Measurements from ENCODE around the gene TGFB2. TPM values are rescaled to one million over a fixed set of nuclear protein-coding genes. Genes with fewer than 3 reads are reported as not detected.

Gene TGFB2
- total RNA-seq, 4 donors from 2014 or later = 5.3 to 12.6 (median 6.1) TPM

- Histone ChIP-seq H3K9me3 (no peaks in the 10 kb centered on the region), H3K4me3 (no peak overlapping the region), H3K27me3 (no peaks in the 10 kb centered on the region), H3K36me3 (no peaks in the 10 kb centered on the region), H3K27ac (replicated peaks in 1 of 4) (no peak overlapping the region), H3K4me1 (peaks cover 6 to 14% (median 10%) of the 10 kb centered on the region in 4 donors)
- 93% methylated on average over 3 of the region's 3 CpGs for WGBS
- intact Hi-C loops (cut with DNase I) = no loop called here
- DNase-seq (ENCODE audit: extremely low spot score) = no peak
- TF ChIP-seq EP300 (IDR thresholded peaks at IDR 0.05) (no peak), POLR2AphosphoS5 (IDR thresholded peaks at IDR 0.05) (no peak), CTCF (IDR thresholded peaks at IDR 0.05) (no peak), POLR2A (IDR thresholded peaks at IDR 0.05; ENCODE audit: low read depth) (no peak)
These were observed 143.4 kb downstream of the TGFB2 start for GRCh38 chr1:218488531-218488930.

- Histone ChIP-seq H3K9me3 (no peaks in the 10 kb centered on the region), H3K4me3 (no peak overlapping the region), H3K36me3 (no peaks in the 10 kb centered on the region), H3K4me1 (peaks cover 6 to 14% (median 10%) of the 10 kb centered on the region in 4 donors), H3K27ac (replicated peaks in 1 of 4) (no peak overlapping the region), H3K27me3 (no peaks in the 10 kb centered on the region)
- DNase-seq (ENCODE audit: extremely low spot score) = no peak
- intact Hi-C loops (cut with DNase I) = no loop called here
- 86% methylated on average over 2 of the region's 3 CpGs for WGBS
- no peak for TF ChIP-seq POLR2A (IDR thresholded peaks at IDR 0.05; ENCODE audit: low read depth)
- no peak for TF ChIP-seq EP300 (IDR thresholded peaks at IDR 0.05)
- no peak for TF ChIP-seq CTCF (IDR thresholded peaks at IDR 0.05)
- TF ChIP-seq POLR2AphosphoS5 (IDR thresholded peaks at IDR 0.05) = no peak
These were observed 143.8 kb downstream of the TGFB2 start for GRCh38 chr1:218488986-218489385.

- 100% methylated on average over 1 of the region's 1 CpG for WGBS
- no peak for DNase-seq (ENCODE audit: extremely low spot score)
- Histone ChIP-seq H3K27ac (replicated peaks in 1 of 4) (no peak overlapping the region), H3K4me1 (peaks cover 6 to 25% (median 13%) of the 10 kb centered on the region in 4 donors), H3K36me3 (no peaks in the 10 kb centered on the region), H3K4me3 (no peak overlapping the region), H3K9me3 (no peaks in the 10 kb centered on the region), H3K27me3 (no peaks in the 10 kb centered on the region)
- intact Hi-C loops (cut with DNase I) = loop anchor here (10.0 kb wide), 1 partner anchor 146 kb away; the partner anchor contains the start of gene TGFB2
- TF ChIP-seq POLR2AphosphoS5 (IDR thresholded peaks at IDR 0.05) = no peak
- TF ChIP-seq CTCF (IDR thresholded peaks at IDR 0.05) = no peak
- TF ChIP-seq EP300 (IDR thresholded peaks at IDR 0.05) = no peak
- no peak for TF ChIP-seq POLR2A (IDR thresholded peaks at IDR 0.05; ENCODE audit: low read depth)
These were observed 145.3 kb downstream of the TGFB2 start for GRCh38 chr1:218490406-218490922.

GRCh38 chr1:218492874-218493273 lies 147.7 kb downstream of the TGFB2 start:
- Histone ChIP-seq H3K9me3 (no peaks in the 10 kb centered on the region), H3K27me3 (no peaks in the 10 kb centered on the region), H3K4me1 (peaks cover 4 to 29% (median 17%) of the 10 kb centered on the region in 4 donors), H3K27ac (replicated peaks in 1 of 4) (no peak overlapping the region), H3K4me3 (no peak overlapping the region), H3K36me3 (no peaks in the 10 kb centered on the region)
- intact Hi-C loops (cut with DNase I) = loop anchor here (10.0 kb wide), 1 partner anchor 148 kb away; the partner anchor contains the start of gene TGFB2
- no peak for DNase-seq (ENCODE audit: extremely low spot score)
- TF ChIP-seq CTCF (IDR thresholded peaks at IDR 0.05) (no peak), EP300 (IDR thresholded peaks at IDR 0.05) (no peak), POLR2AphosphoS5 (IDR thresholded peaks at IDR 0.05) (no peak), POLR2A (IDR thresholded peaks at IDR 0.05; ENCODE audit: low read depth) (no peak)
- WGBS = 81% methylated on average over 2 of the region's 2 CpGs

- H3K4me3 ChIP-seq = no peak overlapping the region
- intact Hi-C loops (cut with DNase I) = loop anchor here (10.0 kb wide), 1 partner anchor 149 kb away; the partner anchor contains the start of gene TGFB2
- no peaks in the 10 kb centered on the region for H3K36me3 ChIP-seq
- no peaks in the 10 kb centered on the region for H3K9me3 ChIP-seq
- H3K4me1 ChIP-seq = peaks cover 0 to 35% (median 21%) of the 10 kb centered on the region in 4 donors
- H3K27ac ChIP-seq (replicated peaks in 1 of 4) = no peak overlapping the region
- 80% methylated on average over 2 of the region's 2 CpGs for WGBS
- no peaks in the 10 kb centered on the region for H3K27me3 ChIP-seq
- TF ChIP-seq CTCF (IDR thresholded peaks at IDR 0.05) (no peak), POLR2A (IDR thresholded peaks at IDR 0.05; ENCODE audit: low read depth) (no peak), EP300 (IDR thresholded peaks at IDR 0.05) (no peak), POLR2AphosphoS5 (IDR thresholded peaks at IDR 0.05) (no peak)
- no peak for DNase-seq (ENCODE audit: extremely low spot score)
These were observed 148.8 kb downstream of the TGFB2 start for GRCh38 chr1:218493986-218494385.
